ENCODE data around the gene KRT33B. TPM values are rescaled to one million over a fixed set of nuclear protein-coding genes. Genes with fewer than 3 reads are reported as not detected.

KRT33B gene
- total and polyA plus RNA-seq, 7 experiments from 2014 or later: not detected

- Histone ChIP-seq H3K27me3 (ENCODE audit: control insufficient read depth in 2 of 2, insufficient read depth in 2 of 2, low read length in 2 of 2) (no peaks in the 10 kb centered on the region), H3K9me3 (ENCODE audit: control insufficient read depth in 2 of 3, low read length in 3 of 3) (no peaks in the 10 kb centered on the region), H3K27ac (ENCODE audit: low read depth, low read length) (no peak overlapping the region), H3K4me3 (ENCODE audit: low read length) (no peak overlapping the region), H3K36me3 (ENCODE audit: control insufficient read depth in 2 of 3, insufficient read depth in 3 of 3, low read length in 3 of 3) (no peaks in the 10 kb centered on the region), H3K4me1 (ENCODE audit: control insufficient read depth in 2 of 2, insufficient read depth in 2 of 2, low read length in 2 of 2) (peaks cover 34 to 48% of the 10 kb centered on the region in 2 donors)
- H3K4me1 Mint-ChIP-seq: peaks cover 11 to 61% (median 52%) of the 10 kb centered on the region in 7 donors
- H3K4me3 Mint-ChIP-seq: peak overlapping the region in 3 of 10 donors; percentile 25 to 33 (median 27)
- H3K9me3 Mint-ChIP-seq: peaks cover 0 to 20% (median 10%) of the 10 kb centered on the region in 11 donors
- H3K27me3 Mint-ChIP-seq: no peaks in the 10 kb centered on the region
- ChIA-PET CTCF (interaction anchor here (0.6 to 3.9 kb wide), 26 partner anchors 9 to 466 kb away, joined by 3 to 39 read pairs (median 4); partner anchors contain the start of genes KRT33A and KRTAP16-1), POLR2A (interaction anchor here (0.8 to 5.0 kb wide), 4 partner anchors 8 to 18 kb away, joined by 3 to 36 read pairs (median 3); partner anchors contain the start of gene KRTAP16-1)
- intact Hi-C loops (cut with micrococcal nuclease): loop anchor here (1.0 to 5.0 kb wide), 14 partner anchors 15 to 520 kb away; no protein-coding TSS in a partner anchor
- DNase-seq: no peak
- no peak for ATAC-seq
- H3K36me3 Mint-ChIP-seq: peaks cover 0 to 4% (median 2%) of the 10 kb centered on the region in 5 donors
- peak overlapping the region; percentile 26 to 87 (median 80) for H3K27ac Mint-ChIP-seq
These were observed 46.4 kb downstream of the KRT33B start for GRCh38 chr17:41322903-41323895.

GRCh38 chr17:41322094-41322902 lies 47.3 kb downstream of the KRT33B start:
- CTCF ChIA-PET: interaction anchor here (0.6 to 3.9 kb wide), 32 partner anchors 9 to 520 kb away, joined by 3 to 39 read pairs (median 3); partner anchors contain the start of genes KRT33A and KRTAP16-1
- DNase-seq: peak in 7 of 9 donors; percentile 50 to 75 (median 60)
- intact Hi-C loops (cut with micrococcal nuclease): loop anchor here (1.0 to 5.0 kb wide), 14 partner anchors 14 to 519 kb away; no protein-coding TSS in a partner anchor
- Mint-ChIP-seq H3K4me3 (peak overlapping the region in 2 of 10 donors; percentile 25 to 27), H3K27ac (peak overlapping the region; percentile 34 to 87 (median 77)), H3K9me3 (peaks cover 0 to 20% (median 10%) of the 10 kb centered on the region in 11 donors), H3K4me1 (peaks cover 11 to 59% (median 50%) of the 10 kb centered on the region in 7 donors), H3K36me3 (peaks cover 0 to 4% (median 2%) of the 10 kb centered on the region in 5 donors), H3K27me3 (no peaks in the 10 kb centered on the region)
- no peaks in the 10 kb centered on the region for H3K9me3 ChIP-seq (ENCODE audit: control insufficient read depth in 2 of 3, low read length in 3 of 3)
- H3K27me3 ChIP-seq (ENCODE audit: control insufficient read depth in 2 of 2, insufficient read depth in 2 of 2, low read length in 2 of 2): no peaks in the 10 kb centered on the region
- H3K4me3 ChIP-seq (ENCODE audit: low read length): no peak overlapping the region
- peaks cover 26 to 44% of the 10 kb centered on the region in 2 donors for H3K4me1 ChIP-seq (ENCODE audit: control insufficient read depth in 2 of 2, insufficient read depth in 2 of 2, low read length in 2 of 2)
- POLR2A ChIA-PET: interaction anchor here (0.6 to 5.0 kb wide), 11 partner anchors 8 to 412 kb away, joined by 3 to 36 read pairs (median 3); partner anchors contain the start of genes EIF1, KRTAP16-1 and KRTAP4-12
- no peak overlapping the region for H3K27ac ChIP-seq (ENCODE audit: low read depth, low read length)
- ATAC-seq: peak; percentile 81
- no peaks in the 10 kb centered on the region for H3K36me3 ChIP-seq (ENCODE audit: control insufficient read depth in 2 of 3, insufficient read depth in 3 of 3, low read length in 3 of 3)

DNA sequence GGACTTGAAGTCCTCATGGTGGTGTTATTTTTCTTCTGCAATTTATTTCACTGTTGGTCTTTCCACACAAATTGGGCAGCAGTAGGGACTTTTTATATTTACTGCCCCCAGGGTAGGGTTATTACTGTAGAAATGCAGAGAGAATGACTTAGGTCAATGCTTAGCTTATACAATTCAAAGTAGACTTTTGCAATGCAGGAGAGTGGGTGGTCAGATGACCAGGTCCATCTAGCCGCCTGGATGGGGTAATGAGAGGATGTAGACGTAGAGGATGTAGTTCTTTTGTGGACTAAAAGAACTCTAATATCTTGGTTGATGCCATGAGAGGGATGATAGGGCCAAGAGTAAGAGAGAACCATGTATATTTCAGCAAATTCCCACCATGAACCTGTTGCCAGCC lies 51.4 kb downstream of the KRT33B start:
- no peaks in the 10 kb centered on the region for H3K36me3 ChIP-seq (ENCODE audit: control insufficient read depth in 2 of 3, insufficient read depth in 3 of 3, low read length in 3 of 3)
- no peak for ATAC-seq
- Mint-ChIP-seq H3K27ac (no peak overlapping the region), H3K9me3 (peaks cover 0 to 20% (median 10%) of the 10 kb centered on the region in 11 donors), H3K36me3 (peaks cover 0 to 4% (median 2%) of the 10 kb centered on the region in 5 donors), H3K4me1 (peaks cover 0 to 32% (median 21%) of the 10 kb centered on the region in 7 donors), H3K27me3 (peaks cover 0 to 6% (median 0%) of the 10 kb centered on the region in 5 donors), H3K4me3 (no peak overlapping the region)
- H3K4me3 ChIP-seq (ENCODE audit: low read length): no peak overlapping the region
- DNase-seq: no peak
- intact Hi-C loops (cut with micrococcal nuclease): no loop called here
- CTCF ChIA-PET: no interaction called here
- no peak overlapping the region for H3K27ac ChIP-seq (ENCODE audit: low read depth, low read length)
- no peaks in the 10 kb centered on the region for H3K9me3 ChIP-seq (ENCODE audit: control insufficient read depth in 2 of 3, low read length in 3 of 3)
- POLR2A ChIA-PET: interaction anchor here (0.7 to 1.3 kb wide), 4 partner anchors 9 to 405 kb away, joined by 3 to 4 read pairs (median 3); partner anchors contain the start of gene KRTAP16-1
- H3K27me3 ChIP-seq (ENCODE audit: control insufficient read depth in 2 of 2, insufficient read depth in 2 of 2, low read length in 2 of 2): no peaks in the 10 kb centered on the region
- H3K4me1 ChIP-seq (ENCODE audit: control insufficient read depth in 2 of 2, insufficient read depth in 2 of 2, low read length in 2 of 2): peaks cover 10 to 17% of the 10 kb centered on the region in 2 donors

DNA sequence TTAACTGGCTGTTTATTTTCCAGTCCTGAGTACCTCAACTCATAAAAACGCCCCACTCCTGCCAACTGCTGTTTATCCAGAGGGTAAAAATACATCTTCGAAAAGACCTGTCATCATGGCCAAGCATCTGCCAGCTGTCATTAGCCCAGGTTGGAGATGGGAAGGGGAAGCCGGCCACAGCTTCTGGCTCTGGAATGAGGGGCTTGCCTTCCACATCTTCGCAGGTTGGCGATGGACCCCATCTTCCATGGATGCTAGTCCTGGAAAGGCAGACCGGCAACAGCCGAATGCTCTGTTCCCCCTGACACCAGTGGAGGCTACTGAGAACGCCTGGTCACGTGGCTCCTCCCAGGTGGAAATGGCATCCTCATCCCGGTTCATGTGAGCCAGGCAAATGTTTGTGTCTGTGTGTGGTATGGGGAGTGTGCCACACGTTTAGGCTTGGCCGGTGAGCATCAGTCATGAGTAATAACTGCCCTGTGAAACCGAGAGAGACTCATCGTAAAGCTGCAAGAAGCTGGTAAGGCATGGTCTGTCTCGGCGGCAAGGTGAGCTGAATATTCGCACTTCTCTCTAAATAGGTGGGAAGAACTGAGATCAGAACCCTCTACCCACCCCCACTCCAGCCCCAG lies 53.7 kb downstream of the KRT33B start:
- peaks cover 0 to 14% (median 0%) of the 10 kb centered on the region in 5 donors for H3K27me3 Mint-ChIP-seq
- H3K27ac Mint-ChIP-seq: peak overlapping the region in 1 of 9 donors; percentile 1
- peaks cover 0 to 11% (median 7%) of the 10 kb centered on the region in 5 donors for H3K36me3 Mint-ChIP-seq
- ATAC-seq (no peak), DNase-seq (no peak)
- Histone ChIP-seq H3K4me3 (ENCODE audit: low read length) (no peak overlapping the region), H3K27me3 (ENCODE audit: control insufficient read depth in 2 of 2, insufficient read depth in 2 of 2, low read length in 2 of 2) (no peaks in the 10 kb centered on the region), H3K36me3 (ENCODE audit: control insufficient read depth in 2 of 3, insufficient read depth in 3 of 3, low read length in 3 of 3) (no peaks in the 10 kb centered on the region), H3K9me3 (ENCODE audit: control insufficient read depth in 2 of 3, low read length in 3 of 3) (no peaks in the 10 kb centered on the region), H3K4me1 (ENCODE audit: control insufficient read depth in 2 of 2, insufficient read depth in 2 of 2, low read length in 2 of 2) (peaks cover 2 to 6% of the 10 kb centered on the region in 2 donors), H3K27ac (ENCODE audit: low read depth, low read length) (no peak overlapping the region)
- ChIA-PET POLR2A (interaction anchor here (0.5 kb wide), 1 partner anchor 12 kb away, joined by 3 read pairs; no protein-coding TSS in a partner anchor), CTCF (no interaction called here)
- intact Hi-C loops (cut with micrococcal nuclease): no loop called here
- H3K4me3 Mint-ChIP-seq: no peak overlapping the region
- peaks cover 4 to 27% (median 15%) of the 10 kb centered on the region in 7 donors for H3K4me1 Mint-ChIP-seq
- peaks cover 0 to 20% (median 10%) of the 10 kb centered on the region in 11 donors for H3K9me3 Mint-ChIP-seq

GRCh38 chr17:41315204-41315794 lies 54.3 kb downstream of the KRT33B start, which contains the start of gene KRTAP17-1:
Gene KRTAP17-1, minus strand, starts transcription at chr17:41315710. Its CDS starts 60 bp downstream, at chr17:41315650.
- peaks cover 6 to 29% (median 21%) of the 10 kb centered on the region in 7 donors for H3K4me1 Mint-ChIP-seq
- DNase-seq (no peak), ATAC-seq (no peak)
- no peaks in the 10 kb centered on the region for H3K9me3 ChIP-seq (ENCODE audit: control insufficient read depth in 2 of 3, low read length in 3 of 3)
- intact Hi-C loops (cut with micrococcal nuclease): no loop called here
- peak within 1 kb of the TSS in 4 of 9 donors; percentile 1 to 72 (median 14) for H3K27ac Mint-ChIP-seq
- peaks cover 8 to 12% of the 10 kb centered on the region in 2 donors for H3K4me1 ChIP-seq (ENCODE audit: control insufficient read depth in 2 of 2, insufficient read depth in 2 of 2, low read length in 2 of 2)
- peaks cover 0 to 12% (median 3%) of the 10 kb centered on the region in 5 donors for H3K36me3 Mint-ChIP-seq
- CTCF ChIA-PET: no interaction called here
- H3K36me3 ChIP-seq (ENCODE audit: control insufficient read depth in 2 of 3, insufficient read depth in 3 of 3, low read length in 3 of 3): no peaks in the 10 kb centered on the region
- no peak within 1 kb of the TSS for H3K27ac ChIP-seq (ENCODE audit: low read depth, low read length)
- POLR2A ChIA-PET: interaction anchor here (0.9 to 1.1 kb wide), 2 partner anchors 7 to 15 kb away, joined by 3 read pairs; no protein-coding TSS in a partner anchor
- peaks cover 0 to 14% (median 0%) of the 10 kb centered on the region in 5 donors for H3K27me3 Mint-ChIP-seq
- H3K4me3 ChIP-seq (ENCODE audit: low read length): no peak within 1 kb of the TSS
- H3K27me3 ChIP-seq (ENCODE audit: control insufficient read depth in 2 of 2, insufficient read depth in 2 of 2, low read length in 2 of 2): no peaks in the 10 kb centered on the region
- H3K4me3 Mint-ChIP-seq: no peak within 1 kb of the TSS
- H3K9me3 Mint-ChIP-seq: peaks cover 0 to 15% (median 8%) of the 10 kb centered on the region in 11 donors

All from naive thymus-derived CD4-positive, alpha-beta T cell (primary cell).